Measurements from ENCODE around the gene ZNF281.
"Not testable (repeated sequence)": the region's sequence is repeated elsewhere in the genome, so short reads cannot be mapped to it uniquely, and the experiment has no call there.

ZNF281 gene

DNA sequence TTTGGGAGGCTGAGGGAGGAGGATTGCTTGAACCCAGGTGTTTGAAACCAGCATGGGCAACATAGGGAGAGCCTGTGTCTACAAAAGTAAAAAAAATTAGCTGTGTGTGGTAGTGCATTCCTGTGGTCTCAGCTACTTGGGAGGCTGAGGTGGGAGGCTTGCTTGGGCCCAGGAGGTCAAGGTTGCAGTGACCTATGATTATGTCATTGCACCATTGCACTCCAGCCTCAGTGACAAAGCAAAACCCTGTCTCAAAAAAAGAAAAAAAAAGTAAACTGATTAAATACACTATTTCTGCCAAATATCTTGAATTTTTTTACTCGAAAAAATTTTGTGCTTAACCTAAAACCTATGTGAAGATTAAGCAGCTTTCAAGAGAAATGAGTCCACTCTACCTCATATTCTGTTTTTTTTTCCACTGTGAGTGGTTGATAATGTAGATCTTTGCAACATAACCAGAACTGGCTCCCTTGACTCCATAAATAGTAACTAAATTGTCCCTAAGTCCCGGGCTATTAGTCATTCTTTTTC is 19.4 kb upstream of the ZNF281 start:
- no peak for DNase-seq

DNA sequence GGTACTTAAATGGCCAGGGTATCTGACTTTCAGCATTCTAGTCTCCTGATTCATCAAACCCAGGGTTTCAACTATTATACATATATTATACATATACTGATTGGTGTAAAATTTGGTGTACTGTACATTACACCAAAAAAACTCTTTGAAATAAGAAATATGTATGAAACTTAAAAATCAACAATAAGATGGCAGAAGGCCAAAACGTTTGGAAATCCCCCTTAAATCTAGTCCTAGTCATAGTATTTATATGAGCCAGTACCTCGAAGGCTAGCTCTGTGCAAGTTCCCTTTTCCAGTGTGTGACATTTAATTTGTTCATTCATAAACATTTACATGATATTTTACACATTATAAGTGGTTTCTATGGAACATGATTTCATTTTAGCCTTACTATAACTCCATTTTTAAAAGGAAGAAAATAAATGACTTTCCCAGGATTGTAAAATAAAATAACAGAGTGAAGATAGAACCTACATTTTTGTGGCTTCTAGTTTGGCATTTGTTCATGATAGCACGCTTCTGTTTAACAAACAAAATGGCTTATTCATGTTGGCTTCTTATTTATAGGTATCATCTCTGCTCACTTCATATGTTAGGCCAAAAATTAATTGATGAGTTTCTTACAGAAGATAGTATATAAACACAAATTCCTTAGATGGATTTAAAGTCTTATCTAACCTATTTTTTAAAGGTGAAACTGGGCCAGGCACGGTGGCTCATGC is 18.8 kb upstream of the ZNF281 start:
- no peak for DNase-seq

DNA sequence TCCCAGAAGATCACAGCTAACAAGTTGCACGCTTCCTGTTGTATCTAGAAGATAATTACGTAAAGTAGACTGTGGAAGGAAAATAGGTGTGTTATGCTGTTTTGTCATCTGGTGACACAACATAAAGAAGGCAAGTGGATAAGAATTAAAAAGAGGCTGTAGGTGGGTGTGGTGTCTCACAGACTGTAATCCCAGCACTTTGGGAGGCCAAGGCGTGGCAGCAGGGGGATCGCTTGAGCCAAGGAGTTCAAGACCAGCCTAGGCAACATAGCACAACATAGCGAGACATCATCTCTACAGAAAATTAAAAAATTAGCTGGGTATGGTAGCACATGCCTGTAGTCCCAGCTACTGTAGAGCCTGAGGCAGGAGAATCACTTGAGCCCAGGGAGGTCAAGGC is 17.9 kb upstream of the ZNF281 start:
- no peak for DNase-seq

DNA sequence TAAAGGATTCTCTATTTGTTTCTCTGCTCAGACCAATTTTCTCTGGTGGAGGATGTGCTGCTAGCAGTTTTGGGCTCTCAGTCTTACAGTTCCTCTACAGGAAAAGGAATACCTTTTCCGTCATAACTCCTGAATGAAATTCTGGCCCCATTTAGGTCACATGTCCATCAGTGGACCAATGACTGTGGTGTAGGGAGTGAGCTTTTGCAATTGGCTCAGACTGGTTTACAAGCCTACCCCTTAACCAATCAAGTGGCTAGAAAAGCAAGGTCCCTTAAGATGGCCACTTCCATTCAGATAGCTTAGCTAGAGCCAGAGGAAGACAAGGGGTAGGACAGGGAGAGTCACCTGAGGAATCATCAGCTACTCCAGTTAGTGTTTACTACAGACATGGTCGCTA is 16.4 kb upstream of the ZNF281 start:
- DNase-seq, result no peak

DNA sequence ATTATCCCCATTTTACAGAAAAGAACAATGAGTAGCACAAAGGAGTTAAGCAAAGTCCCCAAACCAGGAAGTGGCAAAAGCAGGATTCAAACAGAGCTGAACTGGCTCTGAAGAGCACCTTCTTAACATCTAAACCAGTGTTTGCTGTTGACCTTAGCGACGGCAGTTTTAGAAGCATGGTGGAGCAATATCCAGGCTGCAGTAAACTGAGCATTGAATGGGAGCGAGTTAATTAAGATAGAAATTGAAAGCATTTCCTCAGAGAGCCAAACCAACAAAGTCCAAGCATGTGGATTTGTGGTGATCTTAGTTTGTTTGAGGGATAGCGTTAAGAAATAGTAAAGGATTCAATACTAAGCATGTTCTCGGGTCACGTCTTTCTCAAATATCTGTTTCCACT is 13.4 kb upstream of the ZNF281 start:
- no peak for DNase-seq

DNA sequence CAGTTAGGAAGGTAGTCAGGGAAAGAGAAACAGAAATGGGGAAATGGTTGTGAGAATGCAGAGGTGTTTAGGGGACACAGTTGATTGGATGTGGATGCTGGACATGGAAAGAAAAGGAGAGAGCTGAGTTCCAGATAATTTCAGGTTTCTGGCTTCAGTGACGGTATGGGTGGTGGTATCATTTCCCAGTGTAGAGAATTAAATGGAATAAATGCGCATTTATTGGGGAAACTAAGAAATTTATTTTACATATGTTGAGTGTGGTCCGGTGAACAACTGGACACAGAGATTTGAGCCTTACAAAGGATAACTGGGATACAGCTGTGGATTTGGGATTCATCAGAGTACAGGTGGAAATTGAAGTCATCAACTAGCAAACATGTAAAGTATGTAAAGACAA is 12.4 kb upstream of the ZNF281 start:
- no peak for DNase-seq

DNA sequence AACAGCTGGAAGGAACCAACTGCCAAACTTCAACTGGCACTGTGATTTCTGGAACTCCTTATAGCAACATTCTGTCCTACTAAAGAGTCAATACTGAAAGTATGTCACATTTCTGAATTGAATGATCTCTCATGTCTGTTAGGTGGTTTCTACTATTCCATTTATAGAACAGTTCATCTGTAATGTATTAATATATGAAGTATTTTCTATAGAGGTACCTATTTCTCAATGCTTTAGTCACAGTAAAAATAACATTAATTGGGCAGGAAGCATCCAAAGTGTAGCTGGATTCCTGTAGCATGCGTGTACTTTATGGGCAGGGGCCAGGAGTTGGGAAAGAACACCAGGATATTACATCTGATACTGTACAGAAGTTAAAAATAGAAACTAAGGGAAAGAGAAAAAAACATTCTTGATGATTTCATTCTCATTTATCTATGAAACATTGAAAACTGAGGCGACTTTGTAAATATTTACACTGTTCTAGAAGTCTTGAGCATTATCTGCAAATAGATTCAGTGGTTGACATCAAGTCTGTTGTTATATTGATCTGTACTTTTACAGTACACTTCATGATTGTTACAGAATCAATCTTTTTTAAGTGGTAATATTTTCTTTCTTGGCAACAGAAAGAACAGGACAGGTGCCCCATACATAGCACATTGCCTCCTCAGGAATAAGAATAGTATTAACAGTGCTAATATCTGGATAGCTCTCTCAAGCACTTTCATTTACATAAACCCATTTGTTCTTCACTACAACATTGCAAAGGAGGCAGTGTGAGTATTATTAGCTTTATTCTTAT is 6.2 kb upstream of the ZNF281 start:
- no peak for DNase-seq

DNA sequence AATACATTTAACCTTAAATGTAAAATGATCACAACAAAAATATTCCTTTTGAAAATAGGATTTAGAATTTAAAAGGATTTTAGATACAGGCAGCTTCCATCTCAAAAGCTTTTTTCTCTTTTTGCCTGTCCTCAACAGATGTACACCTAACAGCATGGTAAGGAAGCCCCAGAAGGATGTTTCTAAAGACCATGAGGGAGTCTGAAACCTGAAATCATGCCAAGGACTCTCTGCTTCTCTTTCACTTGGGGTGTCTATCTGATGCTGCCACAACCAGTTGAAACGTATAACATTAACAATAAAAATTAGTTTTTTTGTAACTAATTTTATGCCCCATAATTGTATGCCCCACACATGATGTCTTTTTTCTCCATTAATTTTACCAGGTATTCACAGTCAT is 5.4 kb upstream of the ZNF281 start:
- no peak for DNase-seq

DNA sequence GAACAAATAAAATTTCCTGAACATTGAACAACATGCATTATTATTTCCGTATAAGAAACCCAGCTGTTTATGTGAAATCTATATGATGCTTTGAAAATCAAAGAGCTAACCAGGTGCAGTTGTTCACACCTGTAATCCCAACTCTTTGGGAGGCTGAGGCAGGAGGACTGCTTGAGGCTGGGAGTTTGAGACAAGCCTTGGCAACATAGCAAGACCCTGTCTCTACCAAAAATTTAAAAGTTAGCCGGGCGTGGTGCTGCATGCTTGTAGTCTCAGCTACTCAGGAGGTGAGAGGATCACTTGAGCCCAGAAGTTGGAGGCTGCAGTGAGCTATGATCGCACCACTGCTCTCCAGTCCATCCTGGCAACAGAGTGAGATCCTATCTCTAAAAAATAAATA is 4.8 kb upstream of the ZNF281 start:
- no peak for DNase-seq

DNA sequence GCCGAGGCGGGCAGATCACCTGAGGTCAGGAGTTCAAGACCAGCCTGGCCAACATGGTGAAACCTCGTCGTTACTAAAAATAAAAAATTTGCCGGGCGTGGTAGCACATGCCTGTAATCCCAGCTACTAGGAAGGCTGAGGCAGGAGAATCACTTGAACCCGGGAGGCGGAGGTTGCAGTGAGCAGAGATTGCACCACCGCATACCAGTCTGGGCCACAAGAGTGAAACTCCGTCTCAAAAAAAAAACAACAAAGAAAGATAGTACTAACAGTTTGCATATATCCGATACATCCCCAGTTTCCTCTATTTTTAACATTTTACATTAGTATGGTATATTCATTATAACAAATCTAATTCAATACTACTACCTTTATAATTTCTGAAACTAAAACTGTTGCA is 3.9 kb upstream of the ZNF281 start:
- not testable (repeated sequence) for DNase-seq

DNA sequence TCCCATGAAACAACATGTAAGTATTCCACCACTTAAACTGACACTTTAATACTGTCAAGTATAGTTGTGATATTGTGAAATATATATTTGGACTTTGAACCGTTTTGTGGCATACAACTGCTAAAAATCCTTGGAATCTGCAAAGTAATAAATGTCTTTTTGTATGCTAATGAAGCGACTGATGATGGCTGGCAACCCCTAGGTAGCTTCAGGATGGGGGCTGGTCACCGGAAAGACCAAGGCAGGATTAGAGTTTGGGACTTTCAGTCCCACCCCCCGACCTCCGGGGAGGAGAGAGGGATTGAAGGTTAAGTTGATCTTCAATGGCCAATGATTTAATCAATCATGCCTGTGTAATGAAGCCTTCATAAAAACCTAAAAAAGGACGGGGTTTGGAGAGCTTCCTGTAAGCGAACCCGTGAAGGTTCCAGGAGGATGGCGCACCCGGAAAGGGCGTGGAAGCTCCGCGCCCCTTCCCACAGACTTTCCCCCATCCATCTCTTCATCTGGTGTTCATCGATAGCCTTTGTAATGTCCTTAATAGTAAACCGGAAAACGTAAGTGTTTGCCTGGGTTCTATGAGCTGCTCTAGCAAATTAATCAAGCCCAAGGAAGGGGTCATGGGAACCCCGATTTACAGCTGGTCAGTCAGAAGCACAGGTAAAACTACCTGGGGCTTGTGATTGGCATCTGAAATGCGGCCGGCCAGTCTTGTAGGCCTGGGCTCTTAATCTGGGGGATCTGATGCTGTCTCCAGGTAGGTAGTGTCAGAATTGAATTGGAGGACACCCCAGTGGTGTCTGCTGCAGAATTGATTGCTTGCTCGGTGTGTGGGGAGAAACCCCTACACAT is 1.8 kb upstream of the ZNF281 start:
- no peak for DNase-seq

DNA sequence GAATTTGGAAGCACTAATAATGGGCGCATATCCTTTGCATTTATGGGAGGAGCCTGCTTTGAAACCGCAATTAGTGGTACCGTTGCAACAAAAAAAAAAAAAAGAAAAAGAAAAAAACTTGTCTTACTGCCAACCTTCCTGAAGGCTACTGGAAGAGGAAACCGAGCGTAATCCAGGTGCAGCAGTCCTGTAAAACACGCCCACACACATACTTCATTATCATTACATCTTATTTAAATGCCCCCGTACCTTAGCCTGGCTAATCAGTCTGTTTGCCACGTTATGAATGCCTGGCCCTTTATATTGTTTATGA is 686 bp upstream of the ZNF281 start:
- peak; percentile 30 for DNase-seq

DNA sequence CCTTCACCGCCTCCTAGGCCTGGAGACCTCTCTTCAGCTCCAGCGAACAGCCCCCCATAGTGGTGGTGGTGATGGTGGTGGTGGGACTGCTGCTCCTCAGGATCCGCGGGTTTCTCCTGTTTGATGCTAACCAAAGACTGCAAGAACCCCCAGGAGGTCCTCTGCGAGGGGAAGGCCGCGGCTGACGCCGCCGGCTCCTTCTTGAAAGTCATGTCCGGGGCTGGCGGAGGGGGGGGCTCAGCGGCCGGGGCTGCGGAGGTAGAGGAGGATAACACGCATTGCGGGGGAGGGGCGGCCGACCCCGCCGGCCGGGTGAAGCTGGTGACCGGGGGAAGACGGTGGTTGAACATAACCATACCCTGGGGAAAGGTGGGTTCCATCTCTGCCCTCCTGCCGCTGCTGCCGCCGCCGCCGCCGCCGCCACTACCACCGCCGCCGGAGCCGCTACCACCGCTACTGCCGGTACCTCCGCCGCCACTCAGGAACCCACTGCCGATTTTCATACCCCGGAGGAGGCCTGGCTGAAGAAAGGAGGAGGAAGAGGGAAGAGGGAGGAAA is 554 bp downstream of the ZNF281 start:
- DNase-seq, result no peak

DNA sequence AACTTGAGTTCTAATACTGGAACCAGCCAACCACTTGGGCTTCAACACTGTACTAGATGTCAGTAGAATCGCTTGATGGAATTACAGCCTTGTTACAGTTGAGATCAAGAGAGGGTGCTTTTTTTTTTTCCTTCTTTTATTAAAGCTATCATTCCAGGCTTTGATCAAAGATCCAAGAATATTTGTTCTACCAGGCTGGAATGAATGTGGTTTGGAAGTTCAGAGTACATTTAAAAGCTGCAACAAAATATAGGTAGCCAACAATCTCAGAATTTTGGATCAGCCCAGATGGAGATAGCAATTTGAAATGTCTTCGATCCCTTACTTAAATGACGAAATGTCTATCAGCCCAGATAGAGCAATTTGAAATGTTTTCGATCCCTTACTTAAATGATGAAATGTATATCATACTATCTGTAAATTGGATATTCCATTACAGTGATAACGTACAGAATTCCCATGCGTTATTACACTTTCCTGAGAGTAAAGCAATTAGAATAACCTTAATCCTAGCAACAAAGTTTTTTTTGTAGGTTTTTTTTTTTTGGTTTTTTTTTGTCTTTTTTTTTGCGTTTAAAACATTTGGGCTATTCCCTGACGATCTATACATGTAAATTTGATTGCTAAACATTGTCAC is 3.6 kb downstream of the ZNF281 start:
- no peak for DNase-seq

DNA sequence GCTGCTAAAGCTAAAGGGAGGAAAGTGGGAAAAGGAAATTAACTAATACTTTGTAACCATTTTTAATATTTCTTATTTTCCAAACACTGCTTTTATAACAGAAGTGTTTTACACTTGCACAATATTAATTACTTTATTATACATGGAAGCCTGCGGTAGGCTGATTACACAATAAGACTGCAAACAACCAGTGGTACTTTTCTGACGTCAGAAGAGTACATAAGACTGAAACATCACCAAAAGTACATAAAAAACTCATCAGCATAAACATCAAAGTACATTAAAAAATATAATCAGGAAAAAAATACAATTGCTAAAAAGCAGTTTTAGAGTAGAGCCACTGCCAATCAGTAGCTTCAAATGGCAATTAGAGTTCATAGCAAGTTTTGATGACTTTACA is 4.6 kb downstream of the ZNF281 start:
- DNase-seq, result no peak

DNA sequence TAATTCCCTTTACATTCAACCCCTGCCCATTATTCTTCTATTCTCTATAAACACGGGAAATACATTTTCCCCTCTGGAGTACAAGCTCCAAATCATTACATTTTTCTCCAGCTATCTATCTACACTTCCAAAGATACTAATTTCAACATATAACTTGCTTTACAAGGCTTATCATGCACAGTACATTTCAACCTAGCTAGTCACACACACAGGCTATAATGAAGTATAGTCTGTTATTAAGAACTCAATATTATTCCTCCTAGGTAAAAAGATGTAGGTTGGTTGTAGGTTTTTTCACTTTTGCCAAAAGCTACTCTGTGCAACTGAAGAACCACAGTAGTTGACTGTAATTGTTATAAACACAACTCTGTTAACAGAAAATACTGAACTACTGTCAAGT is 8.1 kb downstream of the ZNF281 start:
- no peak for DNase-seq

DNA sequence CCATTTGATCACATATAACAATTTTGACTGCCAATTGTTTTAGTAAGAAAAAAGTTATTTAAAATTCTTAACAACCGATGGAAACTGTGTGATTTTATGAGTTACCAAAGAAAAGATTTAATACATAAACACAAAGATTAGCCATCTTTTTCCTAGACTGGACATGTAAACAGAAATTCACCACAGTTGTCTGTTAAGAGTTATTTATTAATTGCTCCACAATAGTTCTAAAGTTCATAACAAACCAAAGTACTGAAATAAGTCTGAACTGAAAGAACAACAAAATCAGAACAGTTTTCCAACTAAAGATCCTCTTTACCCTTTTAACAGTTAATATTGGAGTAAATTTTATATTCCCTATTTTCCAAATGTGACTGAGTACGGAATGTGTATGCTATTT is 8.6 kb downstream of the ZNF281 start:
- DNase-seq, result no peak

DNA sequence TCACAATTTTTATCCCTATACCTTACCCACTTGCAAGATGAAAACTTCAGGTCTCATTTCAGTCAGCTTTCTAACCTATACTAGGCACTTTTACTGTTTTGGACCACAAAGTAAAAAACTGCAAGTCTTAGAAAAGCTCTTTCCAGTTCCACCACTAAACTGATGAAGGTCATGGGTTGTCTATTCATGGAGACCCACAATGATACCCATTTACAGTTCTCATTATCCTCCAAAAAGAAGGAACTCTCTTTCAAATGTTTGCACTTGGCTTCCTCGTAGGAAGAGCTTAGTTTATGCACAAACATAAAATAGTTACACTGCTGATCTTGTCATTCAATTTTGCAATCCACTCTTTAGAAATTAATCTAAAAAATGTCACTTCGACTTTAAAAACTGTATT is 9.3 kb downstream of the ZNF281 start:
- DNase-seq, result no peak

DNA sequence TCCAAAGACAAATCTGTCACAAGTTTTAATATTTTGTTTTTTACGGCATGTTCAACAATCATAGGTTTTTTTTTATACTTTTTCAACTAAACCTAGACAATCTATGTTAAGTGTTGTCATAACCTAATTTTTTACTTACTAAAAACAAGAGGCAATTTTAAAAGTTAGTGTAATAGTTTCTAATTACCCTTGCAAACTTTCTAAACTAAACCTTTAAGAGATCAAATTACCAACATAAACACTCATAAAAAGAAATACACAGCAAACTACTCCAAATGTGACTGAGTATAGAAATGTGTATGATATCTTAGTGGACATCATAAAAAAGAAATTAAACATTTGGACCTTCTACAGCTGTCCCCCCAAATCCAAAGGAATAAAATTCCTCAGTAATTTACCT is 10.0 kb downstream of the ZNF281 start:
- no peak for DNase-seq

DNA sequence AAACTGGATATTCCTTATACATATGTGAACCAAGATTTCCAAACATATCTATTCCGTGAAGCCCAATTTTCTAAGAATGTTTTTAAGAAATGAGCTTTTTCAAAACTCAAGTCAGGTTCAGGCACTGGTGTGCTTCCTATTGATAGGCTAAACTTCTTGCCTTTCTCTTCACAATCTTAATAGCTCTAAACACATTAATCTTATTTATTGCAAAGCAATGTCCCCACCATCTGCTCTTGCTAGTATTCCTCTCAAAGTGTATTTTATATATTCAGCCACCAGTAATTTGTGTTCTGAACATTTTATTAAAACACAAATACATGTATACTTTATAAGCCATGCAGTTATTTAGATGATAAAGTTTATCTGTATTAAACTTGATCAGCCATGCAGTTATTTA is 11.5 kb downstream of the ZNF281 start:
- no peak for DNase-seq

DNA sequence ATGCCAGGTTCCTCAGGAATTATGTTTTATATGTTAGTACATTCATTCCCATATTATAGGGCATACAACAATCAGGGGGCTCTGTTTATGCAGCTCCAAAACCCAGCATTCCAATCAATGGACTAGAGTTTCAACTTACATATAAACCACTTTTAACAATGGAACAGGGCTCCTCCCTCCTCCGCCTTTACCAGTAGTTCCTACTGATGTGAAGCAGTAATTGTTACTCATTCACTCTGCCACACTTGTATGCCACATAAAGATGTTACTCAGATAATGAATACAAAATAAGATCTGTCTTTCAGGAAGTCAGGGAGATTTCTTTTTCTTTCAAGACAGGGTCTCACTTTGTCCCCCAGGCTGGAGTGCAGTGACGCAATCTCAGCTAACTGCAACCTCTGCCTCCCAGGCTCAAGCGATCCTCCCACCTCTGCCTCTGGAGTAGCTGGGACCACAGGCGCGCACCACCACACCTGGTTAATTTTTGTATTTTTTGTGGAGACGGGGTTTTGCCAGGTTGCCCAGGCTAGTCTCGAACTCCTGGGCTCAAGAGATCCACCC is 17.1 kb downstream of the ZNF281 start:
- no peak for DNase-seq

DNA sequence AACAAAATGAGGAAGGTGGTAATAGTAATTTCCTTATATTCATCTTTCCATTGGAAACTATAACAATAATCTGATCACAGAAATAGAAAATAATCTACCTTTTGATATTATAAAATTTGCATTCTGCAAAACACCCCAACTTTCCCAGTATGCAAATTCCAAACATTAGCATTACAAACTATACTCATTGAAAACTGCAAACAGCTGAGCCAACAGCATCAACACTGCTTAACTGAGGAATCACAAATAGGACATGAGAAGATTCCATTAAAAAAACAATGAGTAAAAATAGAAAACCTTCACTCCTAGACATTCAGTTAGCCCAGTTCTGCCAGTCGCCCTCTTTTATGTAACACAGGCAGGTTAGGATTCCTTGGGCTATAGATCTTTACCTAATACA is 18.1 kb downstream of the ZNF281 start:
- DNase-seq, result no peak

DNA sequence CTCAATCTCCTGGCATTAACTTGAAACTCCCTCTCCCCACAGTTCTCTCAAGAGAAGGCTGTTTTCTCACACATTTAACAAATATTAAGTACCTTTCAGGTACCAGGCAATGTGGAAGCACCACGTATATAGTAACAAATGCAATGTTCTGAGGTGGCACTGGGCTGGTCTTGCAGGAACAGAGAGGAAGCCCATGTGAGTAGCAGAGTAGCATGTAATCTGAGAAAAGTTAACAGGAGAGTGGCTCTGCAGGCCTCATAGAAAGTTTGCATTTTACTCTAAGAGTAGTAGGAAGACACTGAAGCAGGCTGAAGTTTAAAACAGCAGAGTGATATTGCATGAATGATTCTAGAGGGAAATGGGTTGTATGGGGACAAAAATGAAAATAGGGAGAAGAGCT is 21.0 kb downstream of the ZNF281 start:
- no peak for DNase-seq

All from SHP77 treated with DMSO at 0.1 percent for 48 hours (cell line).